GM23248 (cell line): ENCODE data around the gene MAP6.

Experiments
- EZH2 ChIP-seq: fragments of 200-600 bp; sonication (generic); IDR thresholded peaks from 2 replicates; pipeline ENCODE4 v1.6.1; 2018; ENCODE audit warnings: antibody characterized with exemption, mild to moderate bottlenecking; ENCODE audit not compliant: insufficient read depth, poor library complexity, severe bottlenecking
- EZH2phosphoT487 ChIP-seq: fragments of 200-600 bp; sonication (generic); IDR thresholded peaks from 2 replicates; pipeline ENCODE4 v1.6.1; 2018; ENCODE audit warnings: antibody characterized with exemption, moderate library complexity, mild to moderate bottlenecking, low read depth; ENCODE audit not compliant: insufficient read depth

DNA sequence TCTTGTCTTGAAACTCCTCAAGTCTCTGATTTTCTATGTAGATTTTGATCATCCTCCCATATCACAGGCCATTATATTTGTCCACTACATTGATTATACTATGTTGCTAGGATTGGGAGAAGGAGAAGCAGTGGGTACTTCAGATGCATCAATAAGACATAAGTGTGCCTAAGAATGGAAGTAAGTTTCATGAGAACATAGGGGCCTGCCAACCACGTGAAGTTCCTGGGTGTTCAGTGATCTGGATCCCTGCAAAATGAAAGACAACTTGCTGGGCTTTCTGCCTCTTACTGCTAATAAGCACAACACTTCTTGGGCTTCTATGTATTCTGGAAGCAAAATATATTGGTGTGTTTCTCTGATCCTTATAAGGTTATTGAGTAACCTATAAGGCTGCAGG lies 89.0 kb downstream of the MAP6 start:
- TF ChIP-seq EZH2, result no peak
- TF ChIP-seq EZH2phosphoT487, result no peak
